Measurements from ENCODE around the gene CLN6. TPM values are rescaled to one million over a fixed set of nuclear protein-coding genes. Genes with fewer than 3 reads are reported as not detected.

CLN6 gene
- total and polyA plus RNA-seq, 7 donors = 8.3 to 22.2 (median 13.1) TPM

GRCh38 chr15:68261241-68261640, 31.7 kb upstream of the CLN6 start:
- DNase-seq (no peak), ATAC-seq (no peak)
- intact Hi-C loops (cut with DNase I) = no loop called here
- no peaks in the 10 kb centered on the region for H3K27me3 ChIP-seq (ENCODE audit: insufficient read depth in 3 of 3, low read length in 2 of 3)
- H3K4me1 ChIP-seq = peaks cover 20% of the 10 kb centered on the region
- no peaks in the 10 kb centered on the region for H3K9me3 ChIP-seq
- no peak for TF ChIP-seq CTCF (IDR thresholded peaks at IDR 0.05)
- H3K4me3 ChIP-seq = no peak overlapping the region
- H3K27ac ChIP-seq = no peak overlapping the region
- H3K36me3 ChIP-seq (ENCODE audit: insufficient read depth in 1 of 2, low read depth in 1 of 2) = no peaks in the 10 kb centered on the region
- 88 to 93% (median 91%) methylated on average over 3 of the region's 3 CpGs for WGBS, 3 donors

- H3K9me3 ChIP-seq = no peaks in the 10 kb centered on the region
- H3K4me3 ChIP-seq = no peak overlapping the region
- peak overlapping the region; percentile 83 for H3K27ac ChIP-seq
- ATAC-seq (peak; percentile 23 to 71 (median 50)), DNase-seq (no peak)
- no peaks in the 10 kb centered on the region for H3K27me3 ChIP-seq (ENCODE audit: insufficient read depth in 3 of 3, low read length in 2 of 3)
- TF ChIP-seq CTCF (IDR thresholded peaks at IDR 0.05) = no peak
- WGBS, 3 donors = 20 to 61% (median 39%) methylated on average over 2 of the region's 2 CpGs
- intact Hi-C loops (cut with DNase I) = loop anchor here in 1 of 2 donors (5.0 kb wide), 1 partner anchor 32 kb away; no protein-coding TSS in a partner anchor
- H3K36me3 ChIP-seq (ENCODE audit: insufficient read depth in 1 of 2, low read depth in 1 of 2) = no peaks in the 10 kb centered on the region
- H3K4me1 ChIP-seq = peaks cover 20% of the 10 kb centered on the region
Observed at GRCh38 chr15:68259883-68260282, 30.4 kb upstream of the CLN6 start.

- Histone ChIP-seq H3K36me3 (ENCODE audit: insufficient read depth in 1 of 2, low read depth in 1 of 2) (no peaks in the 10 kb centered on the region), H3K4me1 (peaks cover 20% of the 10 kb centered on the region), H3K9me3 (no peaks in the 10 kb centered on the region), H3K4me3 (no peak overlapping the region), H3K27me3 (ENCODE audit: insufficient read depth in 3 of 3, low read length in 2 of 3) (no peaks in the 10 kb centered on the region), H3K27ac (peak overlapping the region; percentile 83)
- ATAC-seq (peak; percentile 36 to 46 (median 44)), DNase-seq (peak; percentile 44 to 67)
- intact Hi-C loops (cut with DNase I) = loop anchor here in 1 of 2 donors (5.0 kb wide), 1 partner anchor 34 kb away; no protein-coding TSS in a partner anchor
- TF ChIP-seq CTCF (IDR thresholded peaks at IDR 0.05) = no peak
- 51 to 61% (median 53%) methylated on average over 4 of the region's 4 CpGs for WGBS, 3 donors
Observed at GRCh38 chr15:68258692-68259091, 29.2 kb upstream of the CLN6 start.

DNA sequence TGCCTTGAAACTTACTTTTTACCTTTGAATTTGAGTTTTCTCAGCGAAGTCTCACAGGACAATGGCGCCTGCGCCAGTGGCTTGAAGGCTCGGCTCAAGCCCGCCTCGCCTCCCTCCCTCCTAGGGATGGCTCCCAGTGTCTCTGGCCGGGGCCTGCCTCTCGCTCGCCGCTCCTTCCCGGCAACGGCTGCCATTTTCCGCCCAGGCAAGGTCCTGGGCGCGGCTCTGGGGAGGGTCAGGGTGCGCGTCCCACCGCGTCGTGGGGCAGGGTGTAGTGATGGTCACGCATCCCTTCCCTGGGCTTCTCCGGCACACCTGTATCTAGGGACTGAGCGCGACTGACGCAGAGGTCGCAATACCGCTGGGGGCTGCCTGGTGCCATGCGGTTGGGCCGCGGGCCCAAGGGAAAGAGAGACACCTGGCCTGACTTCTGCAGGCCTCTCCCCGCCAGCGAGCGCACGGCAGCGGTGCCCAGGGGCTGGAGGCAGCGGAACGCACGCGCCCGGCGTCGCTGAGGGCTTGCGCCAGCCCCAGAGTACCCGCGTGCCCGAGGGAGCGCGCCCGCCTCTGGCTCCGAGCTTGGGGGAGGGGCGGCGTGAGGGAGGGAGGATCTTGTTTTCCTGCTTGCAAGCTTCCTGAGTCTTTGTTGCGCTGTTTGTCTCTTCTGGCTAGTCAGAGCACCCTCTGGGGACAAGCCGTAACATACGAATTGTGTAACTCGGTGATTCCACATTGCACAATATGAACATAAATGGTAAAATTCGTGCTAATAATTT, 27.3 kb upstream of the CLN6 start:
- H3K27me3 ChIP-seq (ENCODE audit: insufficient read depth in 3 of 3, low read length in 2 of 3) = no peaks in the 10 kb centered on the region
- H3K27ac ChIP-seq = peak overlapping the region; percentile 86
- 8 to 12% (median 8%) methylated on average over 55 to 57 of the region's 57 CpGs for WGBS, 3 donors
- DNase-seq (peak; percentile 95 to 96), ATAC-seq (peak; percentile 91 to 96 (median 94))
- H3K36me3 ChIP-seq (ENCODE audit: insufficient read depth in 1 of 2, low read depth in 1 of 2) = no peaks in the 10 kb centered on the region
- no peaks in the 10 kb centered on the region for H3K9me3 ChIP-seq
- peaks cover 20% of the 10 kb centered on the region for H3K4me1 ChIP-seq
- intact Hi-C loops (cut with DNase I) = loop anchor here in 1 of 2 donors (5.0 kb wide), 1 partner anchor 35 kb away; no protein-coding TSS in a partner anchor
- TF ChIP-seq CTCF (IDR thresholded peaks at IDR 0.05) = no peak
- H3K4me3 ChIP-seq = peak overlapping the region; percentile 68

Measured in psoas muscle (tissue), 8 donors.